ENCODE data around the gene CAVIN4.

CAVIN4 gene

DNA sequence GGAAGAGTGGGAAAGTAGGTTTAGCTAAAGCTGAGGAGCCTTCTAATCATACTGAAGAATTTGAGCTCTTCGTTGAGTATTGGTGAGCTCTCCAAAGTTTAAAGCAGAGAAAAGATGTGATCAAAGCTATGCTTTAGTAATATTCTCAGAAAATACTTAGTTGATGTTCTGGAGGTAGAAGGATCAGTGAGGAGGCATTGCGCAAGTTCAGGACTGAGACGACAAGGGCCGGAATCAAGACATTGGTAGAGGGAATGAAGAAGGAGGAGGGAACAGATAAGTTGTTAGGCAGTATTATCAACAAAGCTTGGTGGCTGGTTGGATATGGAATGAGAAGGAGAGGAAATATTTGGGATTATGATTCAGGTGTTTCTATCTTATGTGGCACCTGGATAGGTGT lies 7.1 kb downstream of the CAVIN4 start:
- no peak overlapping the region for H3K4me3 ChIP-seq
- H3K9ac ChIP-seq, result no peak overlapping the region
- H3K27me3 ChIP-seq, result no peaks in the 10 kb centered on the region
- H3K4me1 ChIP-seq, result peaks cover 0 to 8% (median 0%) of the 10 kb centered on the region in 10 experiments; a peak in 2 of 20 replicates
- H3K27ac ChIP-seq, result no peak overlapping the region
- no peaks in the 10 kb centered on the region for H4K20me1 ChIP-seq
- peaks cover 0 to 50% (median 12%) of the 10 kb centered on the region in 11 experiments; a peak in 8 of 22 replicates for H3K36me3 ChIP-seq
- H3K9me3 ChIP-seq (replicated peaks in 1 of 11), result no peaks in the 10 kb centered on the region
- H3K4me2 ChIP-seq, result no peak overlapping the region
- TF ChIP-seq Cebpa-rat (IDR thresholded peaks at IDR 0.05), result peak in 1 of 11 experiments; percentile 24; a peak in 1 of 22 replicates

DNA sequence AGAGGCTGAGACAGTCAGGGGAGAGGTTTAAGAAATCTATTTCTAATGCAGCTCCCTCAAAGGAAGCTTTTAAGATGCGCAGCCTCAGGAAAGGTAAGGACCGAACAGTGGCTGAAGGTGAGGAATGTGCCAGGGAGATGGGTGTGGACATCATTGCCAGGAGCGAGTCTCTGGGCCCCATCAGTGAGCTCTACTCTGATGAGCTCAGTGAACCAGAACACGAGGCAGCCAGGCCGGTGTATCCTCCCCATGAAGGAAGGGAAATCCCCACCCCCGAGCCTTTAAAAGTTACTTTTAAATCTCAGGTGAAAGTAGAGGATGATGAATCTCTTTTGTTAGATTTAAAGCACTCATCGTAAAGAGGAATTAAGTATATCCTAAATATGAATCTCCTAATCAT lies 8.2 kb downstream of the CAVIN4 start:
- H3K4me2 ChIP-seq, result no peak overlapping the region
- H3K9me3 ChIP-seq (replicated peaks in 1 of 11), result no peaks in the 10 kb centered on the region
- H4K20me1 ChIP-seq, result no peaks in the 10 kb centered on the region
- no peak overlapping the region for H3K27ac ChIP-seq
- H3K9ac ChIP-seq, result no peak overlapping the region
- H3K27me3 ChIP-seq, result no peaks in the 10 kb centered on the region
- H3K36me3 ChIP-seq, result peaks cover 0 to 50% (median 8%) of the 10 kb centered on the region in 11 experiments; a peak in 8 of 22 replicates
- H3K4me3 ChIP-seq, result no peak overlapping the region
- H3K4me1 ChIP-seq, result peaks cover 0 to 8% (median 0%) of the 10 kb centered on the region in 10 experiments; a peak in 2 of 20 replicates
- TF ChIP-seq Cebpa-rat (IDR thresholded peaks at IDR 0.05), result no peak

DNA sequence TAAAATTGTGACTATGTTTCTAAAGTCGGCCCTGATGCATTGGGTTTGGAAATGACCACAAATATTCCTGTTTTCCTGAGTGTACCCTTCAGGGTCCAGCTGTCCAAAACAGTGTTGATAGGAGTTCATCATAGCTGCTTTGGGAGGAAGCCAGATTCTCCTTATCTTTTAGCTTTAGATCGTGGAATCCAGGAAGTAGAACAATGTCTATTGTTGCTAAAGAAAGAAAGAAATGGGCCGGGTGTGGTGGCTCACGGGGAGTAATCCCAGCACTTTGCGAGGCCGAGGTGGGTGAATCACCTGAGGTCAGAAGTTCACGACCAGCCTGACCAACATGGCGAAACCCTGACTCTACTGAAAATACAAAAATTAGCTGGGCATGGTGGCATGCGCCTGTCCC lies 9.5 kb downstream of the CAVIN4 start:
- Histone ChIP-seq H3K9me3 (replicated peaks in 1 of 11) (no peaks in the 10 kb centered on the region), H3K36me3 (peaks cover 0 to 46% (median 6%) of the 10 kb centered on the region in 11 experiments; a peak in 8 of 22 replicates), H4K20me1 (no peaks in the 10 kb centered on the region), H3K4me3 (no peak overlapping the region), H3K4me2 (no peak overlapping the region), H3K27ac (no peak overlapping the region), H3K9ac (no peak overlapping the region), H3K27me3 (no peaks in the 10 kb centered on the region), H3K4me1 (0 out of 20 replicates have a peak, but pooled peaks cover 0 to 6% (median 0%) of the 10 kb centered on the region in 10 experiments)
- TF ChIP-seq Cebpa-rat (IDR thresholded peaks at IDR 0.05), result no peak

DNA sequence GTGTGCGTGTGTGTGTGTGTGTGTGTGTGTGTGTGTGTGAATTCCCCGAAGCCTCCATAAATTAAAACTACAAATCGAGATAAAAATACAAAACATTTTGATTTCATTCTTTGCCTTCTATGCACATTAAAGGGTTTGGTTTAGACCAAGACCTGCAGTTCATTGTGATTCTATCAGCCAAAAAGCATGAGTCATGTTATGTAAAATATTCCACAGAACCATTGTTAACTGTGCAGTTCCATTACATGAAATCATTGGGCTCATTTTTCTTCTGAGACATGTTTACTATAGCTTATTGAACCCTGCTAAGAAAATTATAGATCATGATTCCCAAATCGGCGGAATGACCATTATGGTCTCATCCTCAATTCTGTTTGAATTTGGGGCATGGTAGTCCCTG lies 11.7 kb downstream of the CAVIN4 start:
- no peak for TF ChIP-seq Cebpa-rat (IDR thresholded peaks at IDR 0.05)
- Histone ChIP-seq H3K4me2 (no peak overlapping the region), H4K20me1 (no peaks in the 10 kb centered on the region), H3K27me3 (no peaks in the 10 kb centered on the region), H3K36me3 (peaks cover 0 to 34% (median 5%) of the 10 kb centered on the region in 11 experiments; a peak in 7 of 22 replicates), H3K27ac (no peak overlapping the region), H3K9me3 (replicated peaks in 1 of 11) (no peaks in the 10 kb centered on the region), H3K4me3 (no peak overlapping the region), H3K4me1 (0 out of 20 replicates have a peak, but pooled peaks cover 0 to 6% (median 0%) of the 10 kb centered on the region in 10 experiments), H3K9ac (no peak overlapping the region)

DNA sequence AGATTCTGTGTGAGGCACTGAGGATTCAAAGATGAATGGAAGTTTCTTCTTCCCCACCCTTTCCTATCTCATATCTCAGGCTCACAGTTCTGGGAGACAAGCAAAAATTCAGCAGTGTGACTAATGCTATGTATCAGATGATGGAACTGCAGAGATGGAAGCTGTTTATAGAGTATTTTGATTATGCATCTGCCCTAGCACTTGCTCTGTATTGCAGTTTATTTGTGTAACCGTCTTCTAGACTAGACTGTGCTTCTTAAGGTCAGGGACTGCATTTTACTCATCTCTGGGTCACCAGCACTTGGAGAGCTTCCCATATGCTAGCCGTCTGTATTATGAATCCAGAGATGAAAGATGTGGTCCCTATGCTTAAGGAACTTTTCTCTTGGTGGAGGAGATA lies 12.6 kb downstream of the CAVIN4 start:
- no peak for TF ChIP-seq Cebpa-rat (IDR thresholded peaks at IDR 0.05)
- no peak overlapping the region for H3K4me3 ChIP-seq
- H3K9ac ChIP-seq, result no peak overlapping the region
- peaks cover 0 to 7% (median 0%) of the 10 kb centered on the region in 10 experiments; a peak in 2 of 20 replicates for H3K4me1 ChIP-seq
- no peaks in the 10 kb centered on the region for H4K20me1 ChIP-seq
- no peak overlapping the region for H3K27ac ChIP-seq
- H3K27me3 ChIP-seq, result no peaks in the 10 kb centered on the region
- H3K36me3 ChIP-seq, result peaks cover 0 to 26% (median 5%) of the 10 kb centered on the region in 11 experiments; a peak in 7 of 22 replicates
- no peak overlapping the region for H3K4me2 ChIP-seq
- no peaks in the 10 kb centered on the region for H3K9me3 ChIP-seq (replicated peaks in 1 of 11)

DNA sequence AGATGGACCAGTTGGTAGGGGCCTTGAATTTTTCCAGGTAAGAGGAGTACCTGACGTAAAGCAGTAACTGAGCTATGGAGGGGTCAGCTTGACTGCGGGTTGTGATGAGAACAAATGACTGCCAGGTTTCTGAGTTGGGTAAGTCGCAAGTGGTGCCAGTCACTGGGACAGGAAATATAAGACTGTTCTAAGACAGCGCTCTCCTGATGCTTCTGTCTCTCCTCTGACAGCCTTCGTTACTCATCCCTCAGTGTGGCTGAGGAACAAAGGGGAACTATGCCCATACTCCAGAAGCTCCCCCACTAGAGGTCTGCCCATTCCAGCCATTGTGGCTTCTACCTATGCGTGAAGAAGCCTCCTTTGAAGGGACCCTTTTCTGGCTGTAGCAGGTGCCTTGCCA lies 13.3 kb downstream of the CAVIN4 start:
- no peaks in the 10 kb centered on the region for H3K9me3 ChIP-seq (replicated peaks in 1 of 11)
- no peak overlapping the region for H3K4me2 ChIP-seq
- peaks cover 0 to 6% (median 0%) of the 10 kb centered on the region in 10 experiments; a peak in 2 of 20 replicates for H3K4me1 ChIP-seq
- H3K9ac ChIP-seq, result no peak overlapping the region
- H3K4me3 ChIP-seq, result no peak overlapping the region
- H3K27ac ChIP-seq, result no peak overlapping the region
- no peaks in the 10 kb centered on the region for H4K20me1 ChIP-seq
- H3K27me3 ChIP-seq, result no peaks in the 10 kb centered on the region
- peaks cover 0 to 19% (median 2%) of the 10 kb centered on the region in 11 experiments; a peak in 6 of 22 replicates for H3K36me3 ChIP-seq
- no peak for TF ChIP-seq Cebpa-rat (IDR thresholded peaks at IDR 0.05)

DNA sequence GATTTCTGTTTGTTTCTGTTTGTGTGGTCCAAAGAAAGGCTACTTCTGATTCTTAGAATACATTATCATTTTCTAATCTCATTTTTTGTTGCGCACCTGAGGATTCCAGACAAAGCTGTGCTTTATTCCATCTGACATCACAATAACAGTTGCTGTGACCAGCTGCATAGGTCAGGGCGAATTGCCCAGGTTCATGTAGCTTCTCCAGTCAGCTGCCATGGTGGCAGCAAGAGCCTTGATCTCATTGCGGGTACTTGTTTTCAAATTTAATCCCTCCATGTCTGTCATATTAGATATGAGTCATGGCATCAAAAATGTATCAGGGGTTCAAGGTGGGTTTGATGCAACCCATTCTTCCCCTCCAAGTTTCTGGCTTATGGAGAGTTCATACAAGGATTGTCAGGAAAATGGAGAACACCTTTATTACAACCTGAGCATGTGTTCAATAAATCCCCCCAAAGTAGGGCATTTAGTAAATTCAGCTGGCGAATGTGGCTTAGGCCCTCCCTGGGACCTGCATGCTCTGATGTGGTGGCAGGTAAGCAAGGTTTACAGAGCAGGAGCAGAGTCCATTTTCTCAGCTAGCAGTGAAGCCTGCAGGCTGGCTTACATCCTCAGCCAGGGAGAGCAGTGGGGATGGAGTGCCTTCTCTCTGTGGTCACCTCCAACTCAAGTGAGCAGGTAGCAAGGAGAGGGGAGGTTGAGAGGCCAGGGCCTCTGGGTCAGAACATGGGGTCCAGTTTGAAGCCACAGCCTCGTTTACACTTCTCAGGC lies 13.9 kb downstream of the CAVIN4 start:
- no peaks in the 10 kb centered on the region for H4K20me1 ChIP-seq
- no peak overlapping the region for H3K9ac ChIP-seq

DNA sequence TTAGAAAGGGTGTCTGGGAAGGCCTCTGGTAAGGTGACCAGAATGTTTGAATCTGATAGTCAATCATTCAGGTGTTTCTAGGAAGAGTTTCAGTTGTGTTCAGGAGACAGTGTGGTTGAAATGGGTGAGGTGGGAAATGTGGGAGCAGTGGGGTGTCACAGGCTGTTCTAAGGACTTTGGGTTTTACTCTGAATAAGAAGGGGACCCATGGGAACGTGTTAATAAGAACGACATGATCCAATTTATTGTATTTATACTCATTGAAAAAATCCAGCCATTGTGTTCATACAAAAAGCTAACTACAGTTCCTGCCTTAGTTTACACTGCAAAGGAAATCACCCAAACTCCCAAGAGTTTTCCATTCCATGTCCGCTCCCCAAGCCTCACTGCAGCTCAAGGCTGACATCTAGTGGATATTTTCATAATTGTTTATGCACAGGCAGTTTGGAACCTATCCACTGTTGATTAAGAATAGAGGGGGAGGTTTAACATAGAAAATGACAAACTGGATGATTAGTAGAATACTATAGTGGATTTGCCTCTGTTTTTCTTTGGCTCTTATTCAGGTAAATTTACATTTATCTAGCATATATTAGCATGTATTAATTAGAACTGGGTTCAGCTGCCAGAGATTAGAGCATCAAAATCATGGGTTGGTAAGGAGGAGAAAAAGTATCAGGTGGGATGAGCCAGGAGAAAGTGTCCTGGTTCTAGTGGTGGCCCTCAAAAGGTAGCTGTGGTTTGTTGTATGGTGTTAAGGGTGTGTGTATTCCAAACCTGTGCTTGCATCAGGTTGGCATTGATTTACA lies 17.7 kb downstream of the CAVIN4 start:
- TF ChIP-seq Cebpa-rat (IDR thresholded peaks at IDR 0.05), result no peak
- H3K27me3 ChIP-seq, result no peaks in the 10 kb centered on the region
- H3K36me3 ChIP-seq, result no peaks in the 10 kb centered on the region
- H3K4me3 ChIP-seq, result no peak overlapping the region
- H3K27ac ChIP-seq, result no peak overlapping the region
- peak overlapping the region in 2 of 11 experiments; percentile 18; a peak in 1 of 22 replicates for H3K4me2 ChIP-seq
- H3K9ac ChIP-seq, result no peak overlapping the region
- no peaks in the 10 kb centered on the region for H3K9me3 ChIP-seq (replicated peaks in 1 of 11)
- H4K20me1 ChIP-seq, result no peaks in the 10 kb centered on the region
- peaks cover 7 to 18% (median 11%) of the 10 kb centered on the region in 10 experiments for H3K4me1 ChIP-seq

More for the DNA sequence above, 13.9 kb downstream of the CAVIN4 start:
- Histone ChIP-seq H3K4me3 (no peak overlapping the region), H3K9me3 (replicated peaks in 1 of 11) (no peaks in the 10 kb centered on the region), H3K27me3 (no peaks in the 10 kb centered on the region), H3K4me1 (peaks cover 0 to 6% (median 0%) of the 10 kb centered on the region in 10 experiments; a peak in 2 of 20 replicates), H3K4me2 (no peak overlapping the region), H3K27ac (no peak overlapping the region), H3K36me3 (peaks cover 0 to 12% (median 0%) of the 10 kb centered on the region in 11 experiments; a peak in 5 of 22 replicates)
- no peak for TF ChIP-seq Cebpa-rat (IDR thresholded peaks at IDR 0.05)

DNA sequence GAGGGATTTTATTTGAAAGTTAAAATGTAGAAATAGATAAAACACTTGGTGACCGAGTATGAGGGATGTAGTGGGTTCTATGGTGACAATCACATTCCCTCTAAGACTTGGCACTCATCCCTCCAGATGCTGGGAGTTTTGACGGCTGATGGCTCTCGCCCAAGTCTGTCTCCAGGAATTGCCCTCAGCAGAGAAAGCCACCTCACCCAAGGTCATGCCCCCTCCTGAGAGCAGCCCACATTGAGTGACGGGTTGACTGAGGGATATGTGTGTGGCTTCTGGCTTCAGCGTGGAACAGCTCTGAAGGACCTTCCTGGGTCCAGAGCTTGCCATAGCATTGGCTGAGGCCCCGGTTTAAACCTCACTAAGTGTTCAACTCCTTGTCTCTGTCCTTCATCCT lies 19.4 kb downstream of the CAVIN4 start:
- no peaks in the 10 kb centered on the region for H3K36me3 ChIP-seq
- H3K4me1 ChIP-seq, result peaks cover 7 to 18% (median 11%) of the 10 kb centered on the region in 10 experiments
- no peak for TF ChIP-seq Cebpa-rat (IDR thresholded peaks at IDR 0.05)
- H3K9ac ChIP-seq, result no peak overlapping the region
- H3K27ac ChIP-seq, result no peak overlapping the region
- H3K4me3 ChIP-seq, result no peak overlapping the region
- H4K20me1 ChIP-seq, result no peaks in the 10 kb centered on the region
- H3K9me3 ChIP-seq (replicated peaks in 1 of 11), result no peaks in the 10 kb centered on the region
- no peaks in the 10 kb centered on the region for H3K27me3 ChIP-seq
- H3K4me2 ChIP-seq, result no peak overlapping the region
